ENCODE measurements around the gene SESN1.

SESN1 gene

DNA sequence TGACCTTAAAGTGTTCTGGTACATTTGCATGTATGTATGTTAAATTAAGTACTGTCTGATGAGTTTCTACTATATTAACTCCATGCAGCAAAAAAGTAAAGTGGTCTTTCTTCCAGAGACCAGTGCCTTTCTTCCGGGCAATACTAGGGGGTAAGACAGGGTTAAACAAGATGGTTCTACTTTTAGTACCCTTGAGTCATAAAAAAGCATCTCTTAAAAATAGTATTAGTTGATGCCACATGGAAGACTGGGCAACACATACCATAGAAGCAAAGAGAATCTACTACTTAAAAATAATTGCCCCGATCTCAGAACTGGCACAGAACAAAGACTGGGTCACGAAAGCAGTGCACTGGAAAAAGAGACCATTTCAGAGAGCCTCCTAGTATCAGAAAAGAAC is 66.2 kb downstream of the SESN1 start:
- H2AFZ ChIP-seq (ENCODE audit: low read depth, low read length) = no peak overlapping the region
- DNase-seq (no peak), ATAC-seq (ENCODE audit: insufficient read depth, low read depth) (no peak)
- no peaks in the 10 kb centered on the region for H3K79me2 ChIP-seq (ENCODE audit: insufficient read depth, low read length)
- TF ChIP-seq, protein P1, sequence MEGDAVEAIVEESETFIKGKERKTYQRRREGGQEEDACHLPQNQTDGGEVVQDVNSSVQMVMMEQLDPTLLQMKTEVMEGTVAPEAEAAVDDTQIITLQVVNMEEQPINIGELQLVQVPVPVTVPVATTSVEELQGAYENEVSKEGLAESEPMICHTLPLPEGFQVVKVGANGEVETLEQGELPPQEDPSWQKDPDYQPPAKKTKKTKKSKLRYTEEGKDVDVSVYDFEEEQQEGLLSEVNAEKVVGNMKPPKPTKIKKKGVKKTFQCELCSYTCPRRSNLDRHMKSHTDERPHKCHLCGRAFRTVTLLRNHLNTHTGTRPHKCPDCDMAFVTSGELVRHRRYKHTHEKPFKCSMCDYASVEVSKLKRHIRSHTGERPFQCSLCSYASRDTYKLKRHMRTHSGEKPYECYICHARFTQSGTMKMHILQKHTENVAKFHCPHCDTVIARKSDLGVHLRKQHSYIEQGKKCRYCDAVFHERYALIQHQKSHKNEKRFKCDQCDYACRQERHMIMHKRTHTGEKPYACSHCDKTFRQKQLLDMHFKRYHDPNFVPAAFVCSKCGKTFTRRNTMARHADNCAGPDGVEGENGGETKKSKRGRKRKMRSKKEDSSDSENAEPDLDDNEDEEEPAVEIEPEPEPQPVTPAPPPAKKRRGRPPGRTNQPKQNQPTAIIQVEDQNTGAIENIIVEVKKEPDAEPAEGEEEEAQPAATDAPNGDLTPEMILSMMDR (IDR thresholded peaks at IDR 0.05; ENCODE audit: borderline replicate concordance, extremely low read depth, low read length, poor library complexity, severe bottlenecking) = no peak
- TF ChIP-seq EZH2 (IDR thresholded peaks at IDR 0.05; ENCODE audit: borderline replicate concordance, low read depth, low read length, severe bottlenecking) = no peak
- H3K4me2 ChIP-seq (ENCODE audit: insufficient read depth, low read length) = no peak overlapping the region
- no peak overlapping the region for H3K4me3 ChIP-seq (ENCODE audit: low read depth in 1 of 2, low read length in 2 of 2)
- H3K36me3 ChIP-seq (ENCODE audit: insufficient read depth, low read length) = no peaks in the 10 kb centered on the region
- H3K9me3 ChIP-seq (ENCODE audit: insufficient read depth, low read length, severe bottlenecking) = no peaks in the 10 kb centered on the region
- peaks cover 4% of the 10 kb centered on the region; the same call in 1 of the 2 replicates for H3K4me1 ChIP-seq (ENCODE audit: insufficient read depth, low read length)
- H3K9ac ChIP-seq (ENCODE audit: low read depth, low read length) = no peak overlapping the region
- no peaks in the 10 kb centered on the region for H4K20me1 ChIP-seq (ENCODE audit: insufficient read depth, low read length)
- H3K27ac ChIP-seq (ENCODE audit: low read length) = no peak overlapping the region
- H3K27me3 ChIP-seq (ENCODE audit: insufficient read depth, low read length, poor library complexity) = no peaks in the 10 kb centered on the region

DNA sequence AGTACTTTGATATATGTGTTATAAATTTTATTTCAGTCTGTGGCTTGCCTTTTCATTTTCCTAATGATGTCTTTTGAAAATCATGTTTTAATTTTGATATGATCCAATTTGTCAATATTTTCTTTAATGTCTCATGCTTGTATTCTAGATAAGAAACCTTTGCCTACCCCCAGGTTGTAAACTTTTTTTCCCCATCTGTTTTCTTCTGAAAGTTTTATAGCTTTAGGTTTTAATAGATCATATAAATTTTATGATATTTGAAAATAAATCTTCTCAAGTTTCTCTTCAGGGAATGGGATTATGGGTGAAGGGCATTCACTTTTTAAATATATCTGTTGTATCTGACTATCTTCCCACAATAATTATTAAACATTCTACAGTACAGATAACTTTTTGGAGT is 66.7 kb downstream of the SESN1 start:
- no peak for TF ChIP-seq EZH2 (IDR thresholded peaks at IDR 0.05; ENCODE audit: borderline replicate concordance, low read depth, low read length, severe bottlenecking)
- TF ChIP-seq, protein P1 (IDR thresholded peaks at IDR 0.05; ENCODE audit: borderline replicate concordance, extremely low read depth, low read length, poor library complexity, severe bottlenecking) = no peak
- H3K27me3 ChIP-seq (ENCODE audit: insufficient read depth, low read length, poor library complexity) = no peaks in the 10 kb centered on the region
- no peaks in the 10 kb centered on the region for H3K79me2 ChIP-seq (ENCODE audit: insufficient read depth, low read length)
- ATAC-seq (ENCODE audit: insufficient read depth, low read depth) (no peak), DNase-seq (no peak)
- no peak overlapping the region for H3K4me2 ChIP-seq (ENCODE audit: insufficient read depth, low read length)
- H3K4me3 ChIP-seq (ENCODE audit: low read depth in 1 of 2, low read length in 2 of 2) = no peak overlapping the region
- H3K36me3 ChIP-seq (ENCODE audit: insufficient read depth, low read length) = no peaks in the 10 kb centered on the region
- H3K27ac ChIP-seq (ENCODE audit: low read length) = no peak overlapping the region
- peaks cover 4% of the 10 kb centered on the region; the same call in 1 of the 2 replicates for H3K4me1 ChIP-seq (ENCODE audit: insufficient read depth, low read length)
- no peak overlapping the region for H3K9ac ChIP-seq (ENCODE audit: low read depth, low read length)
- H3K9me3 ChIP-seq (ENCODE audit: insufficient read depth, low read length, severe bottlenecking) = no peaks in the 10 kb centered on the region
- no peaks in the 10 kb centered on the region for H4K20me1 ChIP-seq (ENCODE audit: insufficient read depth, low read length)
- H2AFZ ChIP-seq (ENCODE audit: low read depth, low read length) = no peak overlapping the region

DNA sequence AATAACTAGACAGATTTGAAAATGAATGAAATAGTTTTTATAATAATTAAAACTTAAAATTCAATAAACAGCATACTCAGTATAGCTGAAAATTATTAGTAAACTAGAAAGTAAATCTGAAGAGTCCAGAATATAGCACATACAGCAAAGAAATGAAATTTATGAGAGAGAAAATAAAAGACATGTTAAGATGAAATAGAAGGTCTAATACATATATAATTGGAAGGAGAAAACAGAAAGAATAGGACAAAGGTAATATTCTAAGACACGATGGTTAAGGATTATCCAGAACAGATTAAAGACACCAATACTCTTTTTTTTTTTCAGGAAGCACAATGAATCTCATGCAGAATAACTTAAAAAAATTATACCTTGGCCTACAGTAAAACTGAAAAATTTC is 69.0 kb downstream of the SESN1 start:
- Histone ChIP-seq H3K9me3 (ENCODE audit: insufficient read depth, low read length, severe bottlenecking) (no peaks in the 10 kb centered on the region), H3K4me1 (ENCODE audit: insufficient read depth, low read length) (peaks cover 4% of the 10 kb centered on the region; the same call in 1 of the 2 replicates), H4K20me1 (ENCODE audit: insufficient read depth, low read length) (no peaks in the 10 kb centered on the region), H2AFZ (ENCODE audit: low read depth, low read length) (no peak overlapping the region), H3K79me2 (ENCODE audit: insufficient read depth, low read length) (no peaks in the 10 kb centered on the region), H3K27ac (ENCODE audit: low read length) (no peak overlapping the region), H3K27me3 (ENCODE audit: insufficient read depth, low read length, poor library complexity) (no peaks in the 10 kb centered on the region), H3K4me3 (ENCODE audit: low read depth in 1 of 2, low read length in 2 of 2) (no peak overlapping the region), H3K9ac (ENCODE audit: low read depth, low read length) (no peak overlapping the region), H3K4me2 (ENCODE audit: insufficient read depth, low read length) (no peak overlapping the region), H3K36me3 (ENCODE audit: insufficient read depth, low read length) (no peaks in the 10 kb centered on the region)
- no peak for ATAC-seq (ENCODE audit: insufficient read depth, low read depth)
- no peak for TF ChIP-seq EZH2 (IDR thresholded peaks at IDR 0.05; ENCODE audit: borderline replicate concordance, low read depth, low read length, severe bottlenecking)
- TF ChIP-seq, protein P1 (IDR thresholded peaks at IDR 0.05; ENCODE audit: borderline replicate concordance, extremely low read depth, low read length, poor library complexity, severe bottlenecking) = no peak
- no peak for DNase-seq

DNA sequence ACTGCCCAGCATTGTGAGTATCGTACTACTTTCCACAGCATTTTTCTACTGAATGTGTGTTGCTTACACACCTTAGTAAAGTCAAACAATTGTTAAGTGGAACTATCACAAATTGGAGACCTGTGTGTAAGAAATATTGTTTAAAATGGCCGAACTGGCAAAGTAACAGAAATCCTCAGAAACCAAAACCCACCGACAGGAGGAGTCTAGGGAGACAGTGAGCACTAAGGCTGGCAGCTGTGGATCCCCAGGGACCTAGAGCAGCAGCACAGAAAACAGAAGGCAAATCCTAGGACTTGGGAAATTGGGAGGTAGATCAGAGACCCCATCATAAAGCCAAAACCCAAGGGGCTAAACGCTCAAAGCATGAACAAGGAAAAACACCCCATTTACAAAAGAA is 69.9 kb downstream of the SESN1 start:
- DNase-seq = no peak

More for the DNA sequence above, 69.9 kb downstream of the SESN1 start:
- Histone ChIP-seq H3K27ac (ENCODE audit: low read length) (no peak overlapping the region), H3K9me3 (ENCODE audit: insufficient read depth, low read length, severe bottlenecking) (no peaks in the 10 kb centered on the region), H2AFZ (ENCODE audit: low read depth, low read length) (no peak overlapping the region), H3K4me1 (ENCODE audit: insufficient read depth, low read length) (peaks cover 4% of the 10 kb centered on the region; the same call in 1 of the 2 replicates), H3K27me3 (ENCODE audit: insufficient read depth, low read length, poor library complexity) (no peaks in the 10 kb centered on the region), H3K4me2 (ENCODE audit: insufficient read depth, low read length) (no peak overlapping the region), H4K20me1 (ENCODE audit: insufficient read depth, low read length) (no peaks in the 10 kb centered on the region), H3K36me3 (ENCODE audit: insufficient read depth, low read length) (no peaks in the 10 kb centered on the region), H3K4me3 (ENCODE audit: low read depth in 1 of 2, low read length in 2 of 2) (no peak overlapping the region), H3K9ac (ENCODE audit: low read depth, low read length) (no peak overlapping the region), H3K79me2 (ENCODE audit: insufficient read depth, low read length) (no peaks in the 10 kb centered on the region)
- no peak for TF ChIP-seq EZH2 (IDR thresholded peaks at IDR 0.05; ENCODE audit: borderline replicate concordance, low read depth, low read length, severe bottlenecking)
- TF ChIP-seq, protein P1 (IDR thresholded peaks at IDR 0.05; ENCODE audit: borderline replicate concordance, extremely low read depth, low read length, poor library complexity, severe bottlenecking) = no peak
- ATAC-seq (ENCODE audit: insufficient read depth, low read depth) = no peak

All from DND-41 (cell line).